Choroid plexus epithelial cell (primary cell): ENCODE results near the gene RTRAF.

ENCODE experiments used
- DNase-seq: peaks from one replicate; pipeline ENCODE4 v3.0.0-alpha.2; 2010; ENCODE audit warnings: low read depth
- H3K4me3 ChIP-seq: 2 replicates; pipeline ENCODE4 v1.5.1; 2011; ENCODE audit warnings: low read depth, mild to moderate bottlenecking, control low read depth, low read length, moderate library complexity
- TF ChIP-seq, protein P1 (sequence below): conservative IDR thresholded peaks from 2 replicates; pipeline ENCODE4 v1.5.1; 2011; ENCODE audit warnings: low read depth, mild to moderate bottlenecking, control low read depth, inconsistent platforms, low read length, moderate library complexity

The RTRAF gene

DNA sequence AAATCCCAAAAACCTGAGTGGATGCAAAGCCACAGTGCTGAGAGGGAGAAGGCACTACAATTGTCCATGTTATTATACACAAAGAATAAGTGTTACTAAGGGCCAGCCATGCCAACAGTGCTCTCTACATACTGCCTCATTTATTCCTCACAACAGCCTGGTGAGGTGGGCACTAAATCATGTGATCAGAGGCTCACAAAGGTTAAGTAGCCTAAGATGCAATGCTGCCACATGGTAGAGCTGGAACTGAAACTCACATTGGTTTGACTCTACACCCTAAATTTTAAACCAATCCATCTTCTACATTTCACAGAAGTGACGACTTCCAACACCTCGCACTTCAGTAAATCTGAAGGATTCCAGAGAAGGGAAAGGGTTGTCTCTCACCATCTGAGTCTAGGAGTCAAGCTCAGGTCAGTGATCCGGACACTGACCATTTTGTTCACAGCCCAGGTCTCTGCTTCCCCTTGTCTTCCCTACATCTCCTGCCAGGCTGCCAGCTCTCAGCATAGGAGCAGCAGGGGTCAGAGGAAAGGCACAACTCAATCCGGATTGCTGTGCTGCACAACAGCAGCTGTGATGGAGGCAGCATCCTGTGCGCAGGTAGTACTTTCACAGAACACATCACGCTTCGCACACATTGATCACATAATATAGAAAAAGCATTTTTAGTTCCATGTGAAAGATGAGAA lies 49.9 kb downstream of the RTRAF start:
- TF ChIP-seq, protein P1, sequence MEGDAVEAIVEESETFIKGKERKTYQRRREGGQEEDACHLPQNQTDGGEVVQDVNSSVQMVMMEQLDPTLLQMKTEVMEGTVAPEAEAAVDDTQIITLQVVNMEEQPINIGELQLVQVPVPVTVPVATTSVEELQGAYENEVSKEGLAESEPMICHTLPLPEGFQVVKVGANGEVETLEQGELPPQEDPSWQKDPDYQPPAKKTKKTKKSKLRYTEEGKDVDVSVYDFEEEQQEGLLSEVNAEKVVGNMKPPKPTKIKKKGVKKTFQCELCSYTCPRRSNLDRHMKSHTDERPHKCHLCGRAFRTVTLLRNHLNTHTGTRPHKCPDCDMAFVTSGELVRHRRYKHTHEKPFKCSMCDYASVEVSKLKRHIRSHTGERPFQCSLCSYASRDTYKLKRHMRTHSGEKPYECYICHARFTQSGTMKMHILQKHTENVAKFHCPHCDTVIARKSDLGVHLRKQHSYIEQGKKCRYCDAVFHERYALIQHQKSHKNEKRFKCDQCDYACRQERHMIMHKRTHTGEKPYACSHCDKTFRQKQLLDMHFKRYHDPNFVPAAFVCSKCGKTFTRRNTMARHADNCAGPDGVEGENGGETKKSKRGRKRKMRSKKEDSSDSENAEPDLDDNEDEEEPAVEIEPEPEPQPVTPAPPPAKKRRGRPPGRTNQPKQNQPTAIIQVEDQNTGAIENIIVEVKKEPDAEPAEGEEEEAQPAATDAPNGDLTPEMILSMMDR: no peak
- H3K4me3 ChIP-seq: no peak overlapping the region
- no peak for DNase-seq

DNA sequence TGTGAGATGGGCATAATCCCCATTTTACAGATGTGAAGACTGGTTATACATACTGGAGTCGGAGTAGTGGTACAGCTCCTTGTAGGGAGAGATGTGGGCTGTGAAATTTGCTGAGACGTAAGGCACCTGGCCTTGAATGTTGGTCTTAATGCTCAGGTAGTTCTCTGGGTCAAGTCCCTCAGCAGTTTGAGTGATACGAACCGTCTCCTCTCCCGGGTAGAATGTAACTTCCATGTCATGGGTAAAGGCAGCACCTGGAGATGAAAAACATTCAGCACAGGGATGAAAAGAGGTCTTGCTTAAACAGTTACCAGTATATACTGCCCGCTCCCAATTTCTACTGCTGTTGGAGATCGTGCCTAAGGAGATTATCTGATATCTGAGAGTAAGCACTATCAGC lies 51.3 kb downstream of the RTRAF start:
- no peak for DNase-seq
- TF ChIP-seq, protein P1: no peak
- H3K4me3 ChIP-seq: no peak overlapping the region

DNA sequence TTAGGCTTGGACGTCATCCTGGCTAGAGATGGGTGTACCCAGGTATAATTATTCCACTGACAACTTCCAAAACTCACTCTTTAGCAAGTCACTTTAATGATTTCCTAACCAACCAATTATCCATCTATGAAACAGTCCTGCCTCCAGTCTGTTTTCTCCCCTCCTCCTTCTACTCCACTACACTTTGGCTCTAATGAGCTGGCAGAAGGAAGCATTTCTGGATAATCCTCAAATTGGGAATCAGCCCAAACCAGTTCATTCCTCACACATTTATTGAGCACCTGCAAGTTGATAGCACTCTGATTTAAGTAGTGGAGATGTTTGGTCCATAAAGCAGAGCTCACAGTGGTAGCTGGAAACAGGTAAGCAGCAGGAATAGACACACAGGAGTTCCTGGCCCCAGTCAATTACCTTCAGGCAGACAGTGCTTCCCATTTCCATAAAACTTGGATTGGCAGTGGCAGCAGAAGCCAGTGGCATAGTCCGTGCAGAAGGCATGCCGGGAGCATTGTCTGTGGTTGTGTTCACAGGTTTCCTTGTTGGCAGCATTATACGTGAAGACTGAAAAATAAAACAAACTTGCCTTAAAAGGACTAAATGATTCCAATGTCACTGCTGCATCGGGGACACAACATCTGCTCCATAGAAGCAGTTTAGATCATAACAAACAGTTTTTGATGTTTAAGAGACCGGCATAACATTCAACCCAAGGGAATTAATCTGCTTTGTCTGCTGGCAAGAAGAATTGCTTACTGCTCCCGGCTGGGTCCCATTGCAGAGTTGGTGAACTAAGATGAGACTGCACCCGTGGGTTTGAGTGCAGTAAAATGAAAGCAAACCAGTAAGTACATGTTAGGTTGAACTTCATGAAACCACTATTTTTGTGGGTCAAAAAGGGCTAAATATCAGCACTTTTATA lies 53.3 kb downstream of the RTRAF start:
- no peak overlapping the region for H3K4me3 ChIP-seq
- TF ChIP-seq, protein P1: no peak
- peak; percentile 40 for DNase-seq

DNA sequence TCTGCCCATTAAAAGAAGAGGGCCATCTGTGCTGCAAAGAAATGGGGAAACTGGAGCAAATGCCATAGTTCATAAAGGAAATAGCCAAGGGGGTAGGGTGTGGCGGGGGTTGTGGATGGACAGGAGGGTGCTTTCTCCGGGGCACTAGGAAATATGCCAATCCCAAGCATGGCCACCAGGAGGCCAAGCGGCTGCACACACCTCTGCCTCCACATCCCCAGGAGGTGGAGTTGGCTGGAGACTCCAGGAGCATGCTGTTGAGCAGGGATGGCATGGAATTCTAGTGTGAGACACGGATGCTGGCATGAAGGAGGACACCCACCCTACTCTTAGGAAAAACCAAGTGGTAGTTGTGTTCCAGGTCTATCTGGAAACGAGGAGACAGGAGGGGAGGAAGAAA lies 54.3 kb downstream of the RTRAF start:
- peak; percentile 57 for DNase-seq
- H3K4me3 ChIP-seq: no peak overlapping the region
- TF ChIP-seq, protein P1: peak; percentile 80

DNA sequence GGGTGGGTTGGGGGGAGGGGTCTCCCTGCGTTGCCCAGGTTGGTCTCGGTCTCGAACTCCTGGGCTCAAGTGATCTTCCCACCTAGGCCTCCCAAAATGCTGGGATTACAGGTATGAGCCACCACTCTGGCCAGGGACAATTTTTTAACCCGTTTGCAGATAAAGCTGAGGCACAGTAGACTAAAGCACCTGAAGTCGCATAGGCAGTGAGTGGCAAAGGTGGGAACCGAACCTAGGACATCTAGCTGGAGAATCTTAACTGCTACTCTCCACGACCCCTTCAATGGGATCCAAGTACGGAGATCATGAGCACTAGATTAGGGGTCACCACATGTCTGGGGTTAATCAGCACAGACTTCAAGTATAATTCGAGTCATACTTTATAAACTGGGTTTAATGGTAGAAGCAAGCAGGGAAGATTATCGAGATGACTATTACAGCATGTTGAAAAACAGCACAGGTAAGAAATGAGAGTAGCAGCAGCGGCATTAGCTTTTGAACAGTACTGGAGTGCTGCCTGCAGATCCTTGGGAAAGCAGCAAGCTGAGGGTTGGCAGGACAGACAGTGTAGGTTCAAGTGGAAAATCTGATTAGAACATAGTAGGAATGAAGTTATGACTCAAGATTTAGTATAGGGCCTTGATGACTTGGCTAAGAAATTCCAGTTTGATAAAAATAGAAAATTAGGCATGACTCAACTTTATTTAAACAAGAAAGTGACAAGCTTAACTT lies 55.6 kb downstream of the RTRAF start:
- TF ChIP-seq, protein P1: no peak
- peak; percentile 87 for DNase-seq
- no peak overlapping the region for H3K4me3 ChIP-seq

DNA sequence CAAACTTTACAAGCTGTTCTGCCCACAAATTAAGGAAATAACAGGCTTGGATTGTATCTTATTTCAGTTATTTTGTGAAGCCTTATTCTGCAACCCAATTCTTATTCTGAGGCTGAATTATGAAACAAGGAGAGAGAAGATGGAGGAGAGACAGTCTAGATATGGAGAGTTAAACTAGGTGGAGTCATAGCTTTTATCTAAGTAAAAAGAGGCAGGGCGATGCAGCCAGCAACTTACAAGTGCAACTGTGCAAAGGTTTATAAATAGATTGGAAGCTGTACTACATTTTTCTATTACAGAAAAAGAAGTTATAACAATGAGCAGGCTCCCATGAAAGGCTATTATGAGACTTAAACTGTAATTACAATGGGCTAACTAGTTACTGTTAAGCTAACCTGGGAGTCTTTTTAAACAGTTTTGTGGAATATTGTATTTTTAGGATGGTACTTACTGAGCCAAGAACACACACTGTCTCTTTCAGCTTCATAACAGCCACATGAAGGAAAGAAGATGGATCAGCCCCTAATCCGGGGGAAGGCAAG lies 57.1 kb downstream of the RTRAF start:
- TF ChIP-seq, protein P1: no peak
- H3K4me3 ChIP-seq: no peak overlapping the region
- peak; percentile 23 for DNase-seq
